NT2/D1 (cell line): ENCODE data around the gene ATXN10.

ENCODE experiments used
- SUZ12 ChIP-seq: IDR thresholded peaks from 2 replicates; pipeline ENCODE4 v1.6.1; 2011; ENCODE audit not compliant: insufficient read length, insufficient read depth; ENCODE audit errors: extremely low read depth
- YY1 ChIP-seq: IDR thresholded peaks from 2 replicates; pipeline ENCODE4 v1.6.1; 2011; ENCODE audit not compliant: insufficient read length, insufficient read depth
- ZNF274 ChIP-seq: IDR thresholded peaks from 2 replicates; pipeline ENCODE4 v1.6.1; 2011; ENCODE audit warnings: mild to moderate bottlenecking, low read depth, low read length

- TF ChIP-seq YY1 (no peak), SUZ12 (no peak), ZNF274 (no peak)
These were observed 22.2 kb downstream of the ATXN10 start for GRCh38 chr22:45693835-45694234.
